GM20431 (cell line): ENCODE measurements around the gene HOPX.
"Not testable (repeated sequence)": the region's sequence is repeated elsewhere in the genome, so short reads cannot be mapped to it uniquely, and the experiment has no call there.

ENCODE experiments used
- in situ Hi-C: fragments of 300-500 bp; cut with MseI, MboI; formaldehyde crosslinking; loops from one replicate; pipeline ENCODE4 v1.15.0; 2020; ENCODE audit warnings: low sequenced_read_pairs; ENCODE audit not compliant: unreplicated experiment

HOPX gene, protein sequence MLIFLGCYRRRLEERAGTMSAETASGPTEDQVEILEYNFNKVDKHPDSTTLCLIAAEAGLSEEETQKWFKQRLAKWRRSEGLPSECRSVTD

DNA sequence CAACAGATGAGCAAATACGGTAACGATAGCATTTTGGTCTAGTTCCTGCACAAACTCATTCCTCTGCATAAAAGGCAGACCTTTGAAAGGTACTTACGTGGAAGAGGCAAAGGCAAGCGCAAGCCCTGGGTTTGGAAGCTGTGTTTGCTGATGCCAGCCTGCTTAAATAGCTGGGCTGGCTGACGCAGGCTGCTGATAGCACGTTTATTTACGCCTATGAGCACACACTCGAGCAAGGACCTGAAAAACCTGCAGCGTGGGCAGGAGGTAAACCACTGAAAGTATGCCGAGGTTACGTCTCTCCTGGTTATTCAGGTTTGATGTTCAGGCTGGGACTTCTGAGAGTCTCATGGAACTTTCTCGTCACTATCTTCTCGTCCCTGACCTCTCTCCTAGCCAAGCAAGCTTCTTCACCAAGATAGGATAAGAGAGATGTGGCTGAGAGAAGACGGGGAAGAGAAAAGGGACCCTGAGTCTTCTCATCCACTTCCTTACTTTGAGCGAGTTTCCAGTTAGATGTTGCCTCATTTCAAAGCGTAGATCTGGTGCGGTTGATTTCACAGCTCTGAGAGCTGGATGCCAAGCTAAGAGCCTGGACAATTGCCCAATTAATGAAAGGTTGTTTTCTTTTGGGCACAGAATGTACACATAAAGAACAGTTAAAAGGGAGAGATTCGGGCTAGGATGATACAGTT lies at the start of gene HOPX:
TSS of gene HOPX (minus strand) at position 139 of the 695 bp plus-strand sequence. CDS start 23,480 bp downstream, outside the sequence.
- in situ Hi-C loops = no loop called here

DNA sequence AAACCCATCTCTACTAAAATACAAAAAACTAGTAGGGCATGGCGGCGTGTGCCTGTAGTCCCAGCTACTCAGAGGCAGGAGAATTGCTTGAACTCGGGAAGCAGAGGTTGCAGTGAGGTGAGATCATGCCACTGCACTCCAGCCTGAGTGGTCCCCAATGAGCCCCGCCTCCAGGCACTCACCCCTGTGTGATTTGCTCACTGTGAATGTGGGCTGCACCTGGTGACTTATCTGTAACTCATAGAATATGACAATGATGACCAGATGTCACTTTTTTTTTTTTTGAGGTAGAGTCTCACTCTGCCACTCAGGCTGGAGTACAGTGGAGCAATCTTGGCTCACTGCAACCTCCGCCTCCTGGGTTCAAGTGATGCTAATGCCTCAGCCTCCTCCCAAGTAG lies 49.0 kb upstream of the HOPX start:
- in situ Hi-C loops = no loop called here

DNA sequence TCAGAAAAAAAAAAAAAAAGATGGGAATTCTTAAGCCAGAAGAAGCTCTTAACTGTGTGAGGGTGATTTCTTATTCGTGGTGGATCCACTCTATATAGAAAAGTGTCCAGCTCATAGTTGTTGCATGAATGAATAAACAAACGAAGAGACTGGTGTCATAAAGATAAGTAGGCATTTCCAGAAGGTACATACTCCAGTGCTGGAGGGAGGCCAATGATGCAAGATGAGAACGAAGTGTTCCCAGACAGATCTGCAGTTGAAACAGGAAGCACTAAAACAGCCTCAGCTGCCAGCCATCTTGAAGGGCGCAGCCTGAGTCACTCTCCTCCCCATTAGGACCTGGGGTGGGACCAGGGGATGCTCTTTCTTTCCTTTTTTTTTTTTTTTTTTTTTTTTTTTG lies 47.4 kb upstream of the HOPX start:
- in situ Hi-C loops = no loop called here

DNA sequence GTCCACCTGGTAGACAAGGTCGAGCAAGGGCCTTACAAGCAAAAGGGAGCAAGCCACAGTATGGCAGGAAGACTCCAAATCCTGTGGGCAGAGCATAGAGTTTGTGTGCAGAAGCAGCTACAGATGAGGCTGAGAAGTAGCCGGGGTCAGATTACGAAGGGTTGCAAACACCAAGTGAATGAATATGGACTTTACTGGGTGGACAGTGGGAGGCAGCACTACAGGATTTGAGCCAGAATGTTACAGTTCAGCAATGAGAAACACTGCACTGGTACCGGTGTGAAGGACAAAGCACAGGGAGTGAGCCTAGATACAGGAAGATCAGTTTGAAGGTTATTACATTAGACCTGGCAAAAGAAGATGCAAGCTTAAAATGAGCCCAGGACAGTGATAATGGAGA lies 46.1 kb upstream of the HOPX start:
- in situ Hi-C loops = no loop called here

DNA sequence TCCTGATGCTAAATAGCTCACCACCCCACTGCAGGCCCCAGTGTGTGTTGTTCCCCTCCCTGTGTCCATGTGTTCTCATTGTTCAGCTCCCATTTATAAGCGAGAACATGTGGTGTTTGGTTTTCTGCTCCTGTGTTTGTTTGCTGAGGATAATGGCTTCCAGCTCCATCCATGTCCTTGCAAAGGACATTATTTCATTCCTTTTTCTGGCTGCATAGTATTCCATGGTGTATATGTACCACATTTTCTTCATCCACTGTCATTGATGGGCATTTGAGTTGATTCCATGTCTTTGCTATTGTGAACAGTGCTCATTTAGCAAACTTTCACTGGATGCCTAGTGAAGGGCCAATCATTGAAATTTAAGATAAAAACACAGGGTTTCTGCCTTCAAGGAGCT lies 45.5 kb upstream of the HOPX start:
- in situ Hi-C loops = not testable (repeated sequence)

DNA sequence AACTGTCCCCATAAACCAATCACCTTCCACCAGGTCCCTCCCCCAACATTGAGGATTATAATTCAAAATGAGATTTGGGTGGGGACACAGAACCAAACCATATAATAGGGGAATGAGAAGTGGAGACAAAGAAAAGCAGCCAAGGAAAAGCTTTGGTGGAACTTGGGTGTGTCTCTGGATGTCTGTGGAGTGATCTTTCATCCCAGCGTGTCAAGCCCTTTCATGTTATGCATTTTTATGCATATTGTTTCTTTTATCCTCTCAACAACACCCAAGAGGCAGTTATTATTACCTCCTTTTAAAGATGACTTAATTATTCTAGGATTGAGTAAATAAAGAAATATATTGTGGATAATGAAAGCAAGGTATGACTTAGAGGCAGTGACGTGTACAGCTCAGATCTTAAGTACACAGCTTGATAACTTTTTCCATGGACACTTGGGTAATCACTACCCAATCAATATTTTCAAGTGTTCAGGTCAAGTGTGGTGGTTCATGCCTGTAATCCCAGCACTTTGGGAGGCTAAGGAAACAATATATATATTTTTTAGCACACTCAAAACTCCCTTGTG lies 42.6 kb upstream of the HOPX start:
- in situ Hi-C loops = no loop called here

DNA sequence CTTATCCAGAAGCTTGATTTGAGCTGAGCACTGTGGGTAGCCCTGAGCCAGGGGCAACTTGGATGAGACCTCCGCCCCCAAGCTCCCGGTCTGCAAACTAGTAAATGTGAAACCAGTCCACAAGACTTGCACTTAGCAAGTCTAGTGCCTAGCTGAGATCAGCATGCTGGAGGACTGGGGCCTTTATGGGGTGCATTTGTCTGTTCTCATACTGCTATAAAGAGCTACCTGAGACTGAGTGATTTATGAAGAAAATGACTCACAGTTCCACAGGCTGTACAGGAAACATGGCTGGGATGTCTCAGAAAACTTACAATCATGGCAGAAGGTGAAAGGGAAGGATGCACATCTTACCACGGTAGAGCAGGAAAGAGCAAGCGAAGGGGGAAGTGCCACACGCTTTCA lies 42.1 kb upstream of the HOPX start:
- in situ Hi-C loops = no loop called here

DNA sequence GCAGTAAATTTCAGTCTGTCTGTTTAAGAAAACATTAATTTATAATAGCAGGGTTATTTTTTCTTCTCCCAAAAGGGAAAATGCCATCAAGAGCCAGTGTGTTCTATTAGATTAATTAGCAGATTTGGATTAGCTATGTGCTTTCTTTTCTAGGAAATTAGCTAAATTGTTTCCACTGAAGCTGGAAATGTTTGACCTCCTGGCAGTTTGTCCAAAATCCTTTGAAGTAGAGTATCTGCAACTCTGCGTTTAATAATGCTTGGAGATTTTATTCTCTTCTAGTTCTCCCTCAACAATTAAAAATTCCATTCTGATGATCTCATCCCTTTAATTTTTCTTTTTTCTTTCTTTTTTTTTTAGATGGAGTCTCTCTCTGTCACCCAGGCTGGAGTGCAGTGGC lies 27.1 kb upstream of the HOPX start:
- in situ Hi-C loops = no loop called here

DNA sequence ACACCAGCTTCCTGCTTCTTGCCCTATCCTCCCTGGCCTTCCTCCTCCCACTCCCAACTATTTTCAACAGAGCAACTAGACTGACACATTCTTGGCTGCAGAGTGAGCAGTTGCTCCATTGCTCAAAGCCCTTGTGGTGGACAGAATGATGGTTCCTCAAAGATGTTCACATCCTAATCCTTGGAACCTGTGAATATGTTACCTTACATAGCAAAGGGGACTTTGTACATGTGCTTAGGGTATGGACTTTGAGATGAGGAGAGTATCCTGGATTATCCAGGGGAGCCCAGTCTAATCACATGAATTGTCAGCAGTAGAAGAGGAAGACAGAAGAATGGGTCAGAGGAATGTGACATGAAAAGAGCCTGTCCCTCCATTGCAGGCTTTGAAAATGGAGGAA lies 24.9 kb upstream of the HOPX start:
- in situ Hi-C loops = no loop called here

DNA sequence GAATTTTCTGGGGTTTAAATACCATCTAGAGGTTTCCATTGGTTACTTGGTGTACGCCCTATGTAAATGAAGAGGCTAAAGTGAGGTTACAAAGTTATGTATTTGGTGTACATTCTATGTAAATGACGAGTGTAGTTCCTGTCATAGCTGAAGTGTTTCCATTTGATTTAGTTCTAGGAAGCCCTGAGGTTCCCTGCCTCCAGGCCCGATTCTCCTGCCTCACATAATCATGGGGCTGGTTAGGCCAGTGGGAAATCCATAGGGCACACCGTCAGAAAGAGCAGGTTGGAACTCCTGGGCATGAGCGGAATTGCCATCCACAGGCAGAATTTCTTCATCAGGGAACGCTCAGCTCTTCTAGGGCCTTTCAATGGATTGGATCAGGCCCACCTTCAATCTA lies 24.2 kb upstream of the HOPX start:
- in situ Hi-C loops = no loop called here

DNA sequence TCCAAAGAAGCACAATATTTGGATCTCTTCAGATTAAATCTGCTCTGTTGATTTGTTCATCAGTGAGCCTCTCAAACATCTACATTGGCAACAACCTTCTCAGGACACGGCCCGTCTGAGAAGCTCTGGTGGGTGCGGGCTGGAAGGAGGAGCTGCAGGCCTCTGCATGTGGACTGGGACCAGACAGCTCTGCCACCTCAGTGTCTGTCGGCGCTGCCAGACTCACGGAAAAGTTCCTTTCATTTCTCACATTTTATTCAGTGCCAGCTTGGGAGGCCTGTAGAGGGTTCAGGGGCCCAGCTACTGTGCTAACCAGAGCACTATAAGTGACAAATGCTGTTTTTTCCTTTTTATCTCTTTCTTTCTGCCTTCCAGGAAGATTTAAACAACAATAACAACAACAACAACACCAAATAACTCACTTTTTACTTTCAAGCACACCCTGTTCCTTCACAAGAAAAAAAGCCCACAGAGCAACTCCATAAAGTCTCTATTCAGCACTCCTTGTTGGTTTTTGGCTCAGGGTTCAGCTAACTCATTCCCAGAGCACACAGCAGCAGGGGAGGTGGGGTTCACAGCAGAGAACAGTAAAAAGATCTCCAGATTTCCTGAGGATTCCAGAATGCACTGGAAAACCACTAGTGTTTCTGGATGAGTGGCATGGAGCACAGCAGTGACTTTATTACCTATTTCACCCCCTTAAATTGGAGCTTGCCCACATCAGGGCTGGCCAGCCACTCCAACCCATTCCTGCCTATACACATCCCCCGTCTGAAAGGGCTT lies 23.2 kb upstream of the HOPX start:
- in situ Hi-C loops = no loop called here

DNA sequence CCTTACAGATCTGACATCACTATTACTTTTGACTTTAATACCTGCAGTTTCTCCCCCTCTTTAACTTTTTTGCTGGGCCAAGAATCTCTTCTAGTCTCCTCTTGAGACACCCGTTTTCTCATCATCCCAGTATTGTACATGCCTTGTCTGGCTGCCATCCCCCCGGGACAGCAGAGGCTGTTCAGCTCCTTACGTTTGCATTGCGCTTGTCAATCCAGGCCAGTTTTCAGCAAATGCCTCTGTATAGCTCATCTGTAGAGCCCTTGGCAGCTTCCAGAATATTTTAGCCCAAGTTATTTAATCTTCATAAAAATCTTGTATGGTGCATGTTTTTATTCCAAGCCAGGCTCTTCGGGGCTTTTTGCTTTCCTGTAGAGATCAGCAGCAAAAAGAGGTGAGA lies 22.3 kb upstream of the HOPX start:
- in situ Hi-C loops = no loop called here

DNA sequence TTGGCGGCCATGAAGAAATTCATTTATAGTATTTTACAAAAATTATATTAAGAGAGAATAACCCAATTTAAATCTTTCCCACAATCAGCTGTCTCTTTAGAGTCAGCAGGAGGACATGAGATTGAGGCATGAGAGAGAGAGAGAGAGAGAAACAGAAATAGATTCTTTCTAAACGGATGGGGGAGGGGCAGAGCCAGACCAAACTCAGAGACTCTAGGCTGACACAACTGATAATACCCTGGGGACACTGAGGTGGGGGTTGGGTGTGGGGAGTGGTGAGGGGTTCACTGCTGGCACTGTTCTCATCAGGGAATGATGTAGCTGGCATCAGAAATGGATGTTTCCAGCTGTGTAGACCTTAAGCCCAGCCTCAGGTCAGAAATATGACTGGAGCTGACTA lies 20.5 kb upstream of the HOPX start:
- in situ Hi-C loops = no loop called here

DNA sequence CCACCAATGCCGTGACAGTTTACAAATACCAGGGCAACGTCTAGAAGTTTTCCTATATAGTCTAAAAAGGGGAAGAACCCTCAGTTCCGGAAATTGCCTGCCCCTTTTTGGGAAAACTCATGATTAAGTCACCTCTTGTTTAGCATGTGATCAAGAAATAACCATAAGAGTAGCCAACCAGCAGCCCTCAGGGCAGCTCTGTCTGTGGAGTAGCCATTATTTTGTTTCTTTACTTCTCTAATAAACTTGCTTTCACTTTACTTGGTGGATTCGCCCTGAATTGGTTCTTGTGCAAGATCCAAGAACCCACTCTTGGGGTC lies 20.0 kb upstream of the HOPX start:
- in situ Hi-C loops = no loop called here

DNA sequence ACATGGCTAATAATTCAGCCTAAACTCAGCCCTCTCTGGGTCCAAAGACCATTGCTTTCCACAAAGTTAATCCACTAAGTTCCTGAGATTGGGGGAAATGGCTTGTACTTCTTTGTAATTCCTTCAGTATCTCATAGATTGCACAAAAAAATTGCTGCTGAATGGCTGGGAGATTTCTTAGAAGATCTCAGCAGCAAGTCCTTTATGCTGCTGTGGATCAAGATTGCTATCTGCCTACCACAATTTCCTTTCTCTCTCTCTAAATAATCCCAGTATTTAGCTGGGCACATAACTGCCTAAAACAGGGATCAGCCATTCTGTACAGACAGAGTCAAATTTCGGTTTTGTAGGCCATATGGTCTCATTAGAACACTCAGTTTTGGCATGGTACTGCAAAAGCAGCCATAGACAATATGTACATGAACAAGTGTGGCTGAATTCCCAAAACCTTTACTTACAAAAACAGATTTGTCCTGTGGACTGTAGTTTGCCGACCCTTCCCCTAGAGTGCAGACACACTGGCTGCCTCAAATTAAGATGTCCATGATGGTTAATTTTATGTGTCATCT lies 18.5 kb upstream of the HOPX start:
- in situ Hi-C loops = no loop called here

DNA sequence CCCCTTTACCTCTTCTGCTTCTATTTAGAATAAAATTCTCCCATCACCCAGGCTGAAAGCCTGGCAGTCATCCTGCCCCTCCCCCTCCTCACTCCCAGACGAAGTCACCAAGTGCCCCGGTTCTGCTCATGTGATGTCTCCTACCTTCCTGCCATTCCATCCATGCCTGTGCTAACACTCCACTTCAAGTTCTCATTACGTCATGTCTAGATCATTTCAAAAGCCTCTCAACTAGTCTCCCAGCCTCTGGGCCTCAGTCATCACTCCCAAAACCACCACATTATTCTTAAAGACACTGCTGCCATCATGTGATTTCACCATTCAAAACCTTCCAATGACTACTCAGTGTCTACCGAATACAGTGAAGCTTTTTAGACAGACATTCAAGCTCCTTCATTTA lies 17.2 kb upstream of the HOPX start:
- in situ Hi-C loops = no loop called here

DNA sequence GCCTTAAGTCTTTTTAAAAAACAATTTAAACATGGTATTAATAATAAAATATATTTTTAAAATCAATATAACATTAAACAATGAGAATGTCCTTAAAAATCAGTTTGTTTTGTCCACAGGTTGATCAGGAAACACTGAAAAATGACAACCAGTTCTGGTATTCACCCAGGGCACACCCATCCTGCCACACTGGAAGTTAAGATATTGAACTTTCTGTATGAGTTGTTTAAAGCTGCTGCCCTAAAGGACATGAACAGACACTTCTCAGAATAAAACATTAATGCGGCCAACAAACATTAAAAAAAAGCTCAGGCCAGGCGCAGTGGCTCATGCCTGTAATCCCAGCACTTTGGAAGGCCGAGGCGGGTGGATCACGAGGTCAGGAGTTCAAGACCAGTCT lies 15.0 kb upstream of the HOPX start:
- in situ Hi-C loops = no loop called here

DNA sequence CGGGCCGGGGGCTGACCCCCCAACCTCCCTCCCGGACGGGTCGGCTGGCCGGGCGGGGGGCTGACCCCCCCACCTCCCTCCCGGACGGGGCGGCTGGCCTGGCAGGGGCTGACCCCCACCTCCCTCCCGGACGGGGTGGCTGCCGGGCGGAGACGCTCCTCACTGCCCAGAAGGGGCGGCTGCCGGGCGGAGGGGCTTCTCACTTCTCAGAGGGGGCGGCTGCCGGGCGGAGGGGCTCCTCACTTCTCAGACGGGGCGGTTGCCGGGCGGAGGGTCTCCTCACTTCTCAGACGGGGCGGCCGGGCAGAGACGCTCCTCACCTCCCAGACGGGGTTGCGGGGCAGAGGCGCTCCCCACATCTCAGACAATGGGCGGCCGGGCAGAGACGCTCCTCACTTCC lies 12.4 kb upstream of the HOPX start:
- in situ Hi-C loops = not testable (repeated sequence)

DNA sequence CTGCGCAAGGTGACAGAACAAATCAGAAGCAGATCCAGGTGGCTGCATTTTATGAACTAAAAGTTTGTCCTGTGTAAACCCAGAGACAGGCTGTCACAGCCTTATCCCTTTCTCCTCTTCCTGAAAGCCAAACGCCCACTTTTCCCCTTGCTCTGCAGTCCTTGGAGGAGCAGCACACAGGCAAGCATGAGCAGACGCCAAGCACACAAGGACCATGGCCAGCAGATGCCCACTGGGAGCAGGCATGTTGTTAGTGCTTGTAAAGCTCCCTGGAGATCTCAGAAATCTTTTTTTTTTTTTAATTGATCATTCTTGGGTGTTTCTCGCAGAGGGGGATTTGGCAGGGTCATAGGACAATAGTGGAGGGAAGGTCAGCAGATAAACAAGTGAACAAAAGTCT lies 11.5 kb upstream of the HOPX start:
- in situ Hi-C loops = no loop called here

DNA sequence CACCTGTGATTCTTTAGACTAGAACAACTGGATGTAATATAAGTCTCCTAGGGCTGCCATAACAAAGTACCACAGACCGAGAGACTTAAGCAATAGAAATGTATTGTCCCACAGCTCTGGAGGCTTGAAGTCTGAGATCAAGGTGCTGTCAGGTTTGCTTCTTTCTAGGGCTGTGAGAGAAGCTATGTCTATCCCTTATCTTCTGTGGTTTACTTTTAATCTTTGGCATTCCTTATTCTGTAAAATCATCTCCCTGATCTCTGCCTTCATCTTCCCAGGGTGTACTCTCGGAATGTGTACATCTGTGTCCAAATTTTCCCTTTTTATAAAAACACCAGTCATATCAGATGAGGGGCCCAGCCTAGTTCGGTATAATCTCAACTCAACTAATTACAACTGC lies 10.3 kb upstream of the HOPX start:
- in situ Hi-C loops = no loop called here

DNA sequence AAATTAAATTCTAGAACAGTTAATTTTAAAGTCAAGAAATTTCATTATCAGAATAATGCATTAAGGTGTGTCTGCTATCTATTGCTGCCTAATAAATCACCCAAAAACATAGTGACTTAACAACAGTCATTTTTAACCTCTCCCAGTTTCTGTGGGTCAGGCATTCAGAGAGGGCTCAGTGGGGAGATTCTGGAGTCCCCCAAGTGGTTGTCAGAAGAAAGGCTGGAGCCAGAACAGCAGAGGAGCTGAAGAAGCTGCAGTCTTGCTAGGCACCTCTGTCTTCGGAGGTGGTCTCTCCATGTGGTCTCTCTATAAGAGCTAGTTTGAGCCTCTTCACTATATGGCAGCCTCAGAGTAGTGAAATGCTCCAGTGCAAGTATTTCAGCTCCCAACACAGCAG lies 9.3 kb upstream of the HOPX start:
- in situ Hi-C loops = no loop called here
